HG03159 (cell line): ENCODE measurements around the gene MAGEB17.
"Not testable (repeated sequence)": the region's sequence is repeated elsewhere in the genome, so short reads cannot be mapped to it uniquely, and the experiment has no call there.

ENCODE experiments used
- ATAC-seq: cut with Tn5 transposase; IDR thresholded peaks from one replicate; pipeline ENCODE4 v1.9.1; 2021; ENCODE audit warnings: mild to moderate bottlenecking, moderate library complexity; ENCODE audit not compliant: unreplicated experiment

MAGEB17 gene

GRCh38 chrX:16167181-16167580 is at the start of gene MAGEB17:
MAGEB17 (plus strand) TSS chrX:16167481; CDS start chrX:16170383, 2,902 bp downstream.
- no peak for ATAC-seq

GRCh38 chrX:16119353-16120220 is 47.7 kb upstream of the MAGEB17 start:
- peak; percentile 87 for ATAC-seq

GRCh38 chrX:16120431-16120830 is 46.9 kb upstream of the MAGEB17 start:
- no peak for ATAC-seq

GRCh38 chrX:16123222-16123786 is 44.0 kb upstream of the MAGEB17 start, which contains the start of gene GRPR:
GRPR (plus strand) TSS chrX:16123565; CDS start chrX:16123954, 389 bp downstream.
- ATAC-seq = peak; percentile 64

GRCh38 chrX:16124201-16124600 is 43.1 kb upstream of the MAGEB17 start:
- ATAC-seq = no peak

GRCh38 chrX:16125520-16126149 is 41.6 kb upstream of the MAGEB17 start:
- no peak for ATAC-seq

- no peak for ATAC-seq
Observed at GRCh38 chrX:16130707-16131106, 36.6 kb upstream of the MAGEB17 start.

- ATAC-seq = no peak
Observed at GRCh38 chrX:16134936-16135335, 32.3 kb upstream of the MAGEB17 start.

- no peak for ATAC-seq
Observed at GRCh38 chrX:16136080-16136479, 31.2 kb upstream of the MAGEB17 start.

- peak; percentile 84 for ATAC-seq
Observed at GRCh38 chrX:16137416-16138107, 29.7 kb upstream of the MAGEB17 start.

GRCh38 chrX:16138108-16138427 is 29.2 kb upstream of the MAGEB17 start:
- peak; percentile 44 for ATAC-seq

- no peak for ATAC-seq
Observed at GRCh38 chrX:16140448-16140847, 26.8 kb upstream of the MAGEB17 start.

- no peak for ATAC-seq
Observed at GRCh38 chrX:16140983-16141382, 26.3 kb upstream of the MAGEB17 start.

- ATAC-seq = no peak
Observed at GRCh38 chrX:16141422-16142245, 25.6 kb upstream of the MAGEB17 start.

GRCh38 chrX:16142246-16142558 is 25.1 kb upstream of the MAGEB17 start:
- no peak for ATAC-seq

GRCh38 chrX:16143968-16144367 is 23.3 kb upstream of the MAGEB17 start:
- ATAC-seq = no peak

GRCh38 chrX:16144420-16144819 is 22.9 kb upstream of the MAGEB17 start:
- ATAC-seq = no peak

GRCh38 chrX:16145093-16145492 is 22.2 kb upstream of the MAGEB17 start:
- not testable (repeated sequence) for ATAC-seq

GRCh38 chrX:16145656-16146055 is 21.6 kb upstream of the MAGEB17 start:
- ATAC-seq = no peak

GRCh38 chrX:16148896-16149295 is 18.4 kb upstream of the MAGEB17 start:
- no peak for ATAC-seq
